ENCODE data around the gene DNAH17. TPM values are rescaled to one million over a fixed set of nuclear protein-coding genes. Genes with fewer than 3 reads are reported as not detected.
"Not testable (repeated sequence)": the region's sequence is repeated elsewhere in the genome, so short reads cannot be mapped to it uniquely, and the experiment has no call there.

The DNAH17 gene
- total RNA-seq, 3 donors from 2014 or later: 0.05 to 0.08 (median 0.05) TPM

GRCh38 chr17:78473951-78474613 lies 103.1 kb downstream of the DNAH17 start:
- H3K27me3 Mint-ChIP-seq (ENCODE audit: low read depth): peaks cover 4% of the 10 kb centered on the region
- H3K4me3 Mint-ChIP-seq: no peak overlapping the region
- H3K4me1 Mint-ChIP-seq (ENCODE audit: low read depth): peaks cover 11% of the 10 kb centered on the region
- no peaks in the 10 kb centered on the region for H3K9me3 Mint-ChIP-seq
- DNase-seq (no peak), ATAC-seq (no peak)
- no peaks in the 10 kb centered on the region for H3K36me3 Mint-ChIP-seq (ENCODE audit: insufficient read depth)

DNA sequence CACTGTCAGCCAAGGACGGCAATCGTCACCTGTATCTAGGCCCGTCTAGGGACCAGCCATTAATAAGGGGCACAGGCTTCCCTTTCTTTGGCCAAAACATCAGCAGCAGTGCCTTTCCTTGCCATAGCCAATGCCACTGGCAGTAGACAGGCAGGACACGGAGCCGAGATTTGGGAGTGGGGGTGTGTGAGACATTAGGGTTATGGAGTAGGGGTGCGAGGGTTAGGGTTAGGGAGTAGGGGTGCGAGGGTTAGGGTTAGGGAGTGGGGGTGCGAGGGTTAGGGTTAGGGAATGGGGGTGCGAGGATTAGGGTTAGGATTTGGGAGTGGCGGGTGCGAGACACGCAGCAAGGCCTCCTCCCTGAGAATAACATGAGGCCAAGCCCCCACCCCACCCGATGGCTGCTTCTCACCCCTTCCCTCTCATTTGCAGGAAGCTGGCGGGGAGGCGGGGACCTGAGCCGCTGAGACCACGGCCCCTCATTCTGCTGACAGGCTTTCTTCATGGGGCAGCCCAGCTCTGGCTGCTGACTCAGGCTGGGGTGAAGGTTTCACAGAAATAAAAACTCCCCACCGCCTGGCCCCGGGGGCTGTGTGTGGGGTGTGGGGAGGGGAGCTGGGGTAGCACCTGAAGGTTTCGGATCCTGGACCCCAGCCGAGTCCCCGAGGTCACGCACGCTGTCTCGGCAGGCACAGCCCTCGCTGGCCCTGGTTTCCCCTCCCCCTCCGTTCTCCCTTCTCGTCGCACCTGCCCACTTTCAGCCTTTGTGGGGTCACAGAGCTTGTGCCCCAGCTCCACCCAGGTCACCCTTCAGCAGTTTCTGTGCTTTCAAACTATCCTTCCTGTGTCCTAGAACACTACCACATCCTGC lies 104.9 kb downstream of the DNAH17 start:
- H3K27me3 Mint-ChIP-seq (ENCODE audit: low read depth): peaks cover 4% of the 10 kb centered on the region
- DNase-seq (no peak), ATAC-seq (no peak)
- peaks cover 11% of the 10 kb centered on the region for H3K4me1 Mint-ChIP-seq (ENCODE audit: low read depth)
- no peak overlapping the region for H3K4me3 Mint-ChIP-seq
- no peaks in the 10 kb centered on the region for H3K36me3 Mint-ChIP-seq (ENCODE audit: insufficient read depth)
- no peaks in the 10 kb centered on the region for H3K9me3 Mint-ChIP-seq

DNA sequence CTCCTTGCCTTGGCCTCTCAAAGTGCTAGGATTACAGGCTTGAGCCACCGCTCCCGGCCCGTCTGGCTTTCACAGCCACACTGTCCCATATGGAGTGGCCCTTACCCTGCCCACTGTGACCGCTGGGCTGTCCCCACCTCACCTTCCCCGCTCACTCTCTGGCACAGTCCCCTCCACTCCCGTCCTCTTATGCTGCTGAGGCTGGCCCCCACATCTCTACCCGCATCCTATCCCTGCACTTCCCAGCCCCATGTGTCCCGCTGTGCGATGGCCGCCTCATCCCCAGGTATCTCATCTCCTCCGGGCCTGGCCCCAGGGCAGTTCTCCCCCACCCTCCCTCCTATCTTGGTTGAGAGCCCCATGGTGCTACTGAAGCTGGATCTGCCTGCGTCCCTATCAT lies 105.6 kb downstream of the DNAH17 start:
- H3K9me3 Mint-ChIP-seq: no peaks in the 10 kb centered on the region
- peaks cover 11% of the 10 kb centered on the region for H3K4me1 Mint-ChIP-seq (ENCODE audit: low read depth)
- ATAC-seq (no peak), DNase-seq (no peak)
- H3K4me3 Mint-ChIP-seq: no peak overlapping the region
- H3K27me3 Mint-ChIP-seq (ENCODE audit: low read depth): peaks cover 4% of the 10 kb centered on the region
- no peaks in the 10 kb centered on the region for H3K36me3 Mint-ChIP-seq (ENCODE audit: insufficient read depth)

DNA sequence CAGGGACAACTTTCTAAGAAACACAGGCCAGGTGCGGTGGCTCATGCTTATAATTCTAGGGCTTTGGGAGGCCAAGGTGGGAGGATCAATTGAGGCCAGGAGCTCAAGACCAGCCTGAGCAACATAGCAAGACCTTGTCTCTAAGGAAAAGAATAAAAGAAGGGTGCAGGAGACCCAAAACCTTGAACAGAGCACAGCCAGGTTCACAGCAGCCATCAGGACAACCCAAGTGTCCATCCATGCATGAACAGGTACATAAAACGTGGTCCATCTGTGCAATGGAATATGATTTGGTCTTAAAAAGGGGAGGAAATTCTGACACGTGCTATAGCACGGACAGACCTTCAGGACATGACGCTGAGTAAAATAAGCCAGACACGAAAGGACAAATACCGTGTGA lies 107.8 kb downstream of the DNAH17 start:
- H3K36me3 Mint-ChIP-seq (ENCODE audit: insufficient read depth): no peaks in the 10 kb centered on the region
- peaks cover 4% of the 10 kb centered on the region for H3K27me3 Mint-ChIP-seq (ENCODE audit: low read depth)
- DNase-seq: no peak
- H3K4me3 Mint-ChIP-seq: no peak overlapping the region
- H3K4me1 Mint-ChIP-seq (ENCODE audit: low read depth): peaks cover 3% of the 10 kb centered on the region
- no peak for ATAC-seq
- no peaks in the 10 kb centered on the region for H3K9me3 Mint-ChIP-seq

DNA sequence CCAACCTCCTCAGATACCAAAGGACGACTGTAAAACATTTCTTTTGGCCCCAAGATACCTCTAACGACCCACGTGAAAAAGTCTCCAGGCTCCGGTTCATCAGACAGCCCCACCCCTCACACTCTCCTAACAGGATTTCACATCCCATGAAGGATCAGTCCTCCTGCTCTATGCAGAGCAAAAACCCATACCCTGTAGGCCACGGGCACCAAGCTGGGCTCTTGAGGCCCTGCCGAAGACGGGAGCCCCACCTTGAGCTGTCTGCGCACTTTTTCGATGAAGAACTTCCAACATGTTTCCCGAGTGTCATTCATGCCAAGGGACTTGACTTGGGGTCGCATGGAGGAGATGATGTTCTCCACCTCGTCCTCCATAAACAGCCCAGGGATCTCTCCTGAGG lies 108.8 kb downstream of the DNAH17 start:
- Mint-ChIP-seq H3K4me1 (ENCODE audit: low read depth) (no peaks in the 10 kb centered on the region), H3K36me3 (ENCODE audit: insufficient read depth) (no peaks in the 10 kb centered on the region), H3K27me3 (ENCODE audit: low read depth) (peaks cover 4% of the 10 kb centered on the region), H3K4me3 (no peak overlapping the region), H3K9me3 (no peaks in the 10 kb centered on the region)
- no peak for ATAC-seq
- DNase-seq: no peak

GRCh38 chr17:78466786-78467715 lies 110.1 kb downstream of the DNAH17 start:
- H3K4me3 Mint-ChIP-seq: no peak overlapping the region
- DNase-seq (no peak), ATAC-seq (no peak)
- H3K9me3 Mint-ChIP-seq: no peaks in the 10 kb centered on the region
- H3K4me1 Mint-ChIP-seq (ENCODE audit: low read depth): no peaks in the 10 kb centered on the region
- no peaks in the 10 kb centered on the region for H3K27me3 Mint-ChIP-seq (ENCODE audit: low read depth)
- H3K36me3 Mint-ChIP-seq (ENCODE audit: insufficient read depth): no peaks in the 10 kb centered on the region

DNA sequence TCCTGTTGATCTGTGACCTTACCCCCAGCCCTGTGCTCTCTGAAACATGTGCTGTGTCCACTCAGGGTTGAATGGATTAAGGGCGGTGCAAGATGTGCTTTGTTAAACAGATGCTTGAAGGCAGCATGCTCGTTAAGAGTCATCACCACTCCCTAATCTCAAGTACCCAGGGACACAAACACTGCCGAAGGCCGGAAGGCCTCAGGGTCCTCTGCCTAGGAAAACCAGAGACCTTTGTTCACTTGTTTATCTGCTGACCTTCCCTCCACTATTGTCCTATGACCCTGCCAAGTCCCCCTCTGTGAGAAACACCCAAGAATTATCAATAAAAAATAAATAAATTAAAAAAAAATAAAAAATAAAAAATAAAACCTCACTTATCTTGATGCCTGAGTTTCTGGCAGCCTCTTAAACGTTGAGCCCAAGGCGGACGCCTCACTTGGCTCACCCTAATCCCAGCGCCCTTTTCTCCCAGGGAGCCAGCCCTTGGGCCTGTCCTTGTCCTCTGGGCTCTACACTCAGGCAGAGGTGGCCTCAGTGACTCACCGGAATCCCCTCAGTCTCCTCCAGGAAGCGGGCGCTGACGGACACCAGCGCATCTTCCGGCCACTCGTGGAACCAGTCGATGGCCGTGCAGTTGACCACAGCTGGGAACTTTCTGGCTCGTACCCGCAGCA lies 110.9 kb downstream of the DNAH17 start:
- not testable (repeated sequence) for H3K36me3 Mint-ChIP-seq (ENCODE audit: insufficient read depth); H3K27me3 Mint-ChIP-seq (ENCODE audit: low read depth); H3K4me3 Mint-ChIP-seq; ATAC-seq; H3K9me3 Mint-ChIP-seq; H3K4me1 Mint-ChIP-seq (ENCODE audit: low read depth); DNase-seq

- no peaks in the 10 kb centered on the region for H3K4me1 Mint-ChIP-seq (ENCODE audit: low read depth)
- H3K9me3 Mint-ChIP-seq: no peaks in the 10 kb centered on the region
- no peak overlapping the region for H3K4me3 Mint-ChIP-seq
- no peaks in the 10 kb centered on the region for H3K27me3 Mint-ChIP-seq (ENCODE audit: low read depth)
- DNase-seq (no peak), ATAC-seq (no peak)
- H3K36me3 Mint-ChIP-seq (ENCODE audit: insufficient read depth): no peaks in the 10 kb centered on the region
These were observed 115.0 kb downstream of the DNAH17 start for GRCh38 chr17:78462148-78462547.

DNA sequence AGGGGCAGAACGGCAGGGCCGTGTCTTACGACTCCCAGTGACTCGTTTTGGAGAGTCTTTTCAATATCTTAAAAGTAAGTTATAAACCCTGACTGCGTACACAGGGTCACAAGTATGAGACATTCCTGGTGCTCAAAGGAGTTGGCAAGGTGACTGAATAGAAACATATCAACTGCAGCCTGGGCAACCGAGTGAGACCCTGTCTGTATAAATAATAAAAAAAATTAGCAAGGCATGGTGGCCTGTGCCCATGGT lies 115.5 kb downstream of the DNAH17 start:
- Mint-ChIP-seq H3K9me3 (no peaks in the 10 kb centered on the region), H3K36me3 (ENCODE audit: insufficient read depth) (no peaks in the 10 kb centered on the region), H3K4me1 (ENCODE audit: low read depth) (no peaks in the 10 kb centered on the region), H3K27me3 (ENCODE audit: low read depth) (no peaks in the 10 kb centered on the region), H3K4me3 (no peak overlapping the region)
- ATAC-seq: no peak
- DNase-seq: no peak

- Mint-ChIP-seq H3K4me3 (no peak overlapping the region), H3K27me3 (ENCODE audit: low read depth) (no peaks in the 10 kb centered on the region), H3K4me1 (ENCODE audit: low read depth) (no peaks in the 10 kb centered on the region), H3K9me3 (no peaks in the 10 kb centered on the region), H3K36me3 (ENCODE audit: insufficient read depth) (no peaks in the 10 kb centered on the region)
- ATAC-seq (no peak), DNase-seq (no peak)
These were observed 116.0 kb downstream of the DNAH17 start for GRCh38 chr17:78460951-78461798.

GRCh38 chr17:78460176-78460675 lies 117.0 kb downstream of the DNAH17 start:
- Mint-ChIP-seq H3K4me1 (ENCODE audit: low read depth) (no peaks in the 10 kb centered on the region), H3K27me3 (ENCODE audit: low read depth) (no peaks in the 10 kb centered on the region), H3K4me3 (no peak overlapping the region), H3K9me3 (no peaks in the 10 kb centered on the region), H3K36me3 (ENCODE audit: insufficient read depth) (no peaks in the 10 kb centered on the region)
- ATAC-seq: no peak
- DNase-seq: no peak

- no peaks in the 10 kb centered on the region for H3K9me3 Mint-ChIP-seq
- no peaks in the 10 kb centered on the region for H3K4me1 Mint-ChIP-seq (ENCODE audit: low read depth)
- H3K36me3 Mint-ChIP-seq (ENCODE audit: insufficient read depth): no peaks in the 10 kb centered on the region
- ATAC-seq (no peak), DNase-seq (no peak)
- no peak overlapping the region for H3K4me3 Mint-ChIP-seq
- no peaks in the 10 kb centered on the region for H3K27me3 Mint-ChIP-seq (ENCODE audit: low read depth)
These were observed 117.5 kb downstream of the DNAH17 start for GRCh38 chr17:78459696-78460095.

DNA sequence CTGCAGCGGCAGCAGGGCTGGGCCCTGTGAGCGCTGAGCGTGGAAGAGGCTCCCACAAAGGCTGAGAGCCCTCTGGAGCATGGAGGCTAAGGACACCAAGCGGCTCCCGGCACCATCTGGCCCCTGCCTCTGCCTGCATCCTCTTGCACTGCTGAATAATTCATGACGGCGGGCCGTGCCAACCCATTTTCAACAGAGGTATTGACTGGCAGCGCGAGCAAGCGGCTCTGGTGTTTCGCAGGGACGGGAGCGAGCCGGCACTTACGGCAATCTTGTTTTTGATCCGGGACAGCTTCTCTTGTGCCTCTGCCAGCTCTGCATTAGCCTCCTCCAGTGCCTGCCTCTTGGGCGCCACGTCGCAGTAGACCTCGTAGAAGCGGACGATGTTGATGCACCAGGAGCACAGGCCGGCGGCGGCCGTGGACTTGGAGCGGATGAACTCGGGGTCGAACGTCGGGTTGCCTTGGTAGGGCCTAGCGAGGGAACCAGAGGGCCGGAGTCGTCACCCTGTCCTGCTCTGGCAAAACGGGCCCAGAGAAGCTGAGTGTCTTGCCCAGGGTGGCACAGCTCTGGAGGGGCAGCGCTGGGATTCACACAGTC lies 118.4 kb downstream of the DNAH17 start:
- no peak overlapping the region for H3K4me3 Mint-ChIP-seq
- no peak for DNase-seq
- no peaks in the 10 kb centered on the region for H3K4me1 Mint-ChIP-seq (ENCODE audit: low read depth)
- H3K27me3 Mint-ChIP-seq (ENCODE audit: low read depth): no peaks in the 10 kb centered on the region
- no peaks in the 10 kb centered on the region for H3K36me3 Mint-ChIP-seq (ENCODE audit: insufficient read depth)
- no peaks in the 10 kb centered on the region for H3K9me3 Mint-ChIP-seq
- ATAC-seq: no peak

All from activated T-cell treated with anti-CD3 and anti-CD28 coated beads, Interleukin-2, amount 50 U/mL, for 4 hours (primary cell).